Coronary artery (tissue), 2 donors: ENCODE data around the gene DYNLT2.

Experiments
- DNase-seq: peaks from one replicate; pipeline ENCODE4 v3.0.0-alpha.2; 2017; ENCODE audit warnings: low spot score
- H3K27ac ChIP-seq, 2 donors: fragments of 200-600 bp; sonication (generic); one replicate each; pipeline ENCODE4 v1.5.1; 2016 to 2019
- H3K4me3 ChIP-seq: fragments of 200-600 bp; sonication (generic); 2 replicates; pipeline ENCODE4 v1.5.1; 2016; ENCODE audit warnings: mild to moderate bottlenecking, moderate library complexity
- TF ChIP-seq, protein P1 (sequence below): fragments of 200-600 bp; sonication (generic); IDR thresholded peaks from one replicate; pipeline ENCODE4 v1.5.1; 2019; ENCODE audit warnings: antibody characterized with exemption

Gene DYNLT2

DNA sequence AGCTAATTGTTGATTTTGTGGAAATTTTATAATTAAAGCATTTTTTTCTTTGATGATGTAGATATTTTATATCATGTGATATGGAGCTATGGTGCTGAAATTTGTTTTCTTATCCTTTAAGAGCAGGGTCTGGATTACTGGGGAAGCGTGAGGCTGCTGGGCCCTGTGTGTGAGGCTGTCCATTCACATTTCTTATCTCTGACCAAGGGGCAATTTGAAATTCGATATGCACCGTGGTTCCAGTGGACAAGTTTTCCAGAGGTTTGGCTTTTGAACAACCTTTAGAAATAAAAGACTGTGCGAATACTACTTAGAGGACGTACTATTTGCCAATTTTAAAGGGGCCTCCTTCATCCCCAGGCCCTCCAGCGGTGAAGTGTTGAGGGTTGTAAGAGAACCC, 3.8 kb upstream of the DYNLT2 start:
- Histone ChIP-seq H3K4me3 (no peak overlapping the region), H3K27ac (no peak overlapping the region)
- TF ChIP-seq, protein P1, sequence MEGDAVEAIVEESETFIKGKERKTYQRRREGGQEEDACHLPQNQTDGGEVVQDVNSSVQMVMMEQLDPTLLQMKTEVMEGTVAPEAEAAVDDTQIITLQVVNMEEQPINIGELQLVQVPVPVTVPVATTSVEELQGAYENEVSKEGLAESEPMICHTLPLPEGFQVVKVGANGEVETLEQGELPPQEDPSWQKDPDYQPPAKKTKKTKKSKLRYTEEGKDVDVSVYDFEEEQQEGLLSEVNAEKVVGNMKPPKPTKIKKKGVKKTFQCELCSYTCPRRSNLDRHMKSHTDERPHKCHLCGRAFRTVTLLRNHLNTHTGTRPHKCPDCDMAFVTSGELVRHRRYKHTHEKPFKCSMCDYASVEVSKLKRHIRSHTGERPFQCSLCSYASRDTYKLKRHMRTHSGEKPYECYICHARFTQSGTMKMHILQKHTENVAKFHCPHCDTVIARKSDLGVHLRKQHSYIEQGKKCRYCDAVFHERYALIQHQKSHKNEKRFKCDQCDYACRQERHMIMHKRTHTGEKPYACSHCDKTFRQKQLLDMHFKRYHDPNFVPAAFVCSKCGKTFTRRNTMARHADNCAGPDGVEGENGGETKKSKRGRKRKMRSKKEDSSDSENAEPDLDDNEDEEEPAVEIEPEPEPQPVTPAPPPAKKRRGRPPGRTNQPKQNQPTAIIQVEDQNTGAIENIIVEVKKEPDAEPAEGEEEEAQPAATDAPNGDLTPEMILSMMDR: no peak
- no peak for DNase-seq

DNA sequence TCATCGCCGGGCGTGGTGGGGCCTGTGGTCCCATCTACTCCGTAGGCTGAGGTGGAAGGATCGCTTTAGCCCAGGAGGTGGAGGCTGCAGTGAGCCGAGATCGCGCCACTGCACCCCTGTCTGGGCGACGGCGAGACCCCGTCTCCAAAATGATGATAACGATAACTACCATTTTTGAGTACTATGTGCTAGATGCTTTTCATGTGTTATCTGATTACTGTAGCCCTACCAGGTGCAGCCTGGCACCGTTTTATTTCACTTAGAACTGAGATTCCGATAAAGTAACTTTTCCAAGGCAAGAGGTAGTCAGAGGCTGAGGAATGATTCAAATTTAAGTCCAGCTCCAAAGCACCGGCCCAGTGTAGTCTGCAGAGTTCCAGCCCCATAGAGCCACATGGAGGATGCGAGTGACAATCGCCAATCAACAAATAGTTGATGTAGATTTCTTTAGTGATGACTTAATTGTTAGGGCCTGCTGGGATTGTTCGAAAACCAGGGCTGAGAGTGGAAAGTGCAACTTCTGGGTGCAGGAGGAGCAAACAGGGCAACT, 777 bp upstream of the DYNLT2 start:
- TF ChIP-seq, protein P1: no peak
- peak overlapping the region; percentile 82 for H3K4me3 ChIP-seq
- H3K27ac ChIP-seq: peak overlapping the region; percentile 89 to 95
- DNase-seq: no peak

- TF ChIP-seq, protein P1: no peak
- Histone ChIP-seq H3K27ac (no peak overlapping the region), H3K4me3 (no peak overlapping the region)
- DNase-seq: no peak
Observed at GRCh38 chr6:169746556-169746955, 4.8 kb downstream of the DYNLT2 start.

DNA sequence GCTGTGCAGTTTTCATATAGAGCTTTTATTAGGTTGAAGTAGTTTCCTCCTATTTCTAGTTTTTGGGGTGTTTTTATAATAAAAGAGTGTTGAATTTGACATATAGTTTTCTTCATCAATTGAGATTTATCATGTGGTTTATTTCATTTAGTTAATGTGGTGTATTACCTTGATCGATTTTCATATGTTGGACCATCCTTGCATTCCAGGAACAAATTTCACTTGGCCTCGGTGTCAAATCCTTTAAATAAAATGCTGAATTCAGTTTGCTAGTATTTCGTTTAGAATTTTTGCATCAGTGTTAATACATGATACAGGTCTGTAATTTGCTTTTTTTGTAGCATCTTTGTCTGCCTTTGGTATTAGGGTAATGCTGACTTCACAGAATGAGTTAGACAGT, 6.0 kb downstream of the DYNLT2 start:
- TF ChIP-seq, protein P1: no peak
- Histone ChIP-seq H3K4me3 (no peak overlapping the region), H3K27ac (no peak overlapping the region)
- no peak for DNase-seq

GRCh38 chr6:169741344-169741743, 10.0 kb downstream of the DYNLT2 start:
- DNase-seq: no peak
- Histone ChIP-seq H3K27ac (no peak overlapping the region), H3K4me3 (no peak overlapping the region)
- TF ChIP-seq, protein P1: no peak

DNA sequence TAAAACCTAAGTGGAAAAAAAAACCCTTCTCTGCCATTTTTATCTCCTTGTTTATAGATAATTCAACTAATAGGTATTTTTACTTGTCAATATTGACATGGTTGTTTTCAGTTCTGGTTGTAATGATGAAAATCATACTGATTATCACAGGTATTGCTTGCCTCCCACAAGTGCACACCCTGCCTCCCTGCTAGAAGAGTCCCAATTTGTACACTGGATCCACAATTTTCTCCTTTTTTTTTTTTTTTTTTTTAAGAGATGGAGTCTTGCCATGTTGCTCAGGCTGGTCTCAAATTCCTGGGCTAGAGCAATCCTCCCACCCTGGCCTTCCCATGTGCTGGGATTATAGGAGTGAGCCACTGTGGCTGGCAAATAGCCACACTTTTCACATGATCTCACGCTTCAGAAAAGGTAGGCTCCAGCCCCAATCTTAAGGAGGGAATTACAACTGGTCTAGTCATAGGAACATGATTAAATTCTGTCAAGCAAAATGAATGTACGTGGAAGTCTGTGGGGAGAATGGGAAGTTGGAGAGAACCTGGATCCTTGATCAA, 12.3 kb downstream of the DYNLT2 start:
- TF ChIP-seq, protein P1: no peak
- no peak overlapping the region for H3K27ac ChIP-seq
- no peak overlapping the region for H3K4me3 ChIP-seq
- DNase-seq: no peak

DNA sequence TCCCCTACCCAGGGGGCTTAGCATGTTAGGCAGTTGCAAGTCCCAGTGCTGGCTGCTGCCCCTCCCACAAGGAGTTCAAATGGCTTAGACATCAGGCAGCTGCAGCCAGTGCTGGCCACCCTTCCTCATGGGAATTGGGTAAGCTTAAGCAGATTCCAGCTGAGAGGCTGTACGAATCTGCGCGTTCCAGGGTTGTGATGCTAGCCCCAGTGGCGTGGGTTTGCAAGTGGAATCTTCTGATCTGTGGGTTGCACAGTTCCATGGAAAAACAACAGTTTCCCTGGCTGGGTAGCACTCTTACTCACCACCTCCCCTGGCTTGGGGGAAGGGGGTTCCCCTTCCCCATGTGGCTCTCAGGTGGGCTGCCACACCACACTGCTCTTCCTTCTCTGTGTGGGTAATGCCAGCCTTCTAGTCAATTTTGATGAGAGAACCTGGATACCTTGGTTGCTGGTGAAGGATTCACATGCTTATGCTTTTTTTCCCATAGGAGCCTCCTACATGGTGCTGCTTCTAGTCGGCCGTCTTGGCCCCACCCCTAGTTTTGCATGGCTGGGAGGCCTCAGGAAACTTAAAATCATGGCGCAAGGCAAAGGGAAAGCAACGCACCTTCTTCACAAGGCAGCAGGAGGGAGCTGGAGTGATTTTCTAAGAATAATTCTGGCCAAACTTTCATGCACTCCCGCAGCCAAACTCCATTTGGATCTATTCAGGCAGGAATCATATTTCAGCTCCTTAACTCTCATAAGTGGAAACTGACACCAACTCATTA, 13.0 kb downstream of the DYNLT2 start:
- Histone ChIP-seq H3K4me3 (no peak overlapping the region), H3K27ac (no peak overlapping the region)
- DNase-seq: no peak
- TF ChIP-seq, protein P1: no peak
